HepG2 (cell line): ENCODE measurements around the gene FUT3. TPM values are rescaled to one million over a fixed set of nuclear protein-coding genes. Genes with fewer than 3 reads are reported as not detected.

Experiments
- ATAC-seq: fragments of 200-7000 bp; cut with Tn5 transposase; 3 replicates; pipeline ENCODE4 v1.9.1; 2020; ENCODE audit warnings: mild to moderate bottlenecking, moderate library complexity
- BruUV-seq: library from RNA; stranded (reverse); fragments of 400-500 nt; replicated peaks from 2 replicates; lab custom pipeline; 2021; lab: Mats Ljungman, UMichigan
- CTCF ChIA-PET: fragments of 300-600 bp; formaldehyde crosslinking; extraction: SDS; loops from one replicate; lab custom pipeline; 2021; ENCODE audit warnings: low total read pairs, inconsistent platforms, low intra/inter-chr PET ratio; lab: Yijun Ruan, JAX
- POLR2A ChIA-PET: fragments of 350-600 bp; sonication (Branson Sonifier 250); formaldehyde crosslinking; loops from one replicate; lab custom pipeline; 2020; ENCODE audit warnings: antibody characterized with exemption, inconsistent platforms; lab: Yijun Ruan, JAX
- DNase-seq: peaks from one replicate; pipeline ENCODE4 v3.0.0-alpha.2; 2015; ENCODE audit warnings: low spot score
- FAIRE-seq: peaks from 3 replicates; lab custom pipeline; 2011; peaks lifted over from hg19 to GRCh38; lab: Jason Lieb, UNC
- H2AFZ ChIP-seq: one replicate; pipeline ENCODE4 v1.6.1; 2011; ENCODE audit warnings: low read length, inconsistent platforms
- H3K27ac ChIP-seq: fragments of 300-600 bp; 3 replicates; pipeline ENCODE4 v1.8.0; 2011; ENCODE audit warnings: mixed run types, mild to moderate bottlenecking, mixed read lengths, low read length, inconsistent platforms; ENCODE audit not compliant: insufficient read depth; ENCODE audit errors: extremely low read length
- H3K27me3 ChIP-seq, 2 experiments: fragments of 200-600 bp in 1 of 2; 2 replicates in 1 of 2; 3 replicates in 1 of 2; pipeline versions ENCODE4 v1.6.0 to v1.8.0; 2011; ENCODE audit warnings: low read length in 2 of 2, mild to moderate bottlenecking in 2 of 2, moderate library complexity in 2 of 2, inconsistent platforms in 1 of 2; ENCODE audit not compliant: insufficient read depth in 2 of 2, control insufficient read depth in 1 of 2
- H3K36me3 ChIP-seq, 2 experiments: fragments of 200-600 bp in 1 of 2; replicated peaks in 1 of 2; 2 replicates in 1 of 2; 3 replicates in 1 of 2; pipeline versions ENCODE4 v1.5.1 to v1.8.0; 2011; ENCODE audit warnings: low read length in 2 of 2, inconsistent platforms in 1 of 2; ENCODE audit not compliant: insufficient read depth in 2 of 2, control insufficient read depth in 1 of 2
- H3K4me1 ChIP-seq: 2 replicates; pipeline ENCODE4 v1.5.1; 2012; ENCODE audit warnings: low read length, inconsistent platforms; ENCODE audit not compliant: insufficient read depth
- H3K4me2 ChIP-seq: 2 replicates; pipeline ENCODE4 v1.6.0; 2011; ENCODE audit warnings: low read depth, low read length, inconsistent platforms
- H3K4me3 ChIP-seq, 3 experiments: fragments of 200-600 bp in 1 of 3; sonication (generic), shearing (Covaris generic) in 1 of 3; replicated peaks in 1 of 3; 2 replicates each; pipeline ENCODE4 v1.5.1; 2011 to 2016; ENCODE audit warnings: low read length in 3 of 3, inconsistent platforms in 2 of 3, low read depth in 2 of 3, mild to moderate bottlenecking in 2 of 3, control low read depth in 1 of 3, mixed read lengths in 1 of 3; ENCODE audit not compliant: insufficient read depth in 1 of 3
- H3K79me2 ChIP-seq: one replicate; pipeline ENCODE4 v1.6.1; 2011; ENCODE audit warnings: low read length, inconsistent platforms; ENCODE audit not compliant: insufficient read depth
- H3K9ac ChIP-seq: 2 replicates; pipeline ENCODE4 v1.6.0; 2011; ENCODE audit warnings: mild to moderate bottlenecking, low read depth, low read length, inconsistent platforms; ENCODE audit not compliant: insufficient read depth
- H3K9me3 ChIP-seq: 2 replicates; pipeline ENCODE4 v1.5.1; 2012; ENCODE audit warnings: mild to moderate bottlenecking, low read length
- H4K20me1 ChIP-seq: 2 replicates; pipeline ENCODE4 v1.6.0; 2011; ENCODE audit warnings: inconsistent platforms, mild to moderate bottlenecking, low read length, moderate library complexity; ENCODE audit not compliant: insufficient read depth
- ATM ChIP-seq: fragments of 450-650 bp; IDR thresholded peaks from 2 replicates; pipeline ENCODE4 v1.7.1; 2017; ENCODE audit warnings: mild to moderate bottlenecking, borderline replicate concordance
- ETV6 ChIP-seq: sonication (generic); formaldehyde crosslinking; conservative IDR thresholded peaks from 2 replicates; pipeline ENCODE4 v1.4.0; 2020; ENCODE audit warnings: missing genetic modification reagents
- MIER3 ChIP-seq: IDR thresholded peaks from 2 replicates; pipeline ENCODE4 v1.6.1; 2016; ENCODE audit warnings: missing compliant biosample characterization, borderline replicate concordance
- MXD4 ChIP-seq: IDR thresholded peaks from 2 replicates; pipeline ENCODE4 v1.6.1; 2016; ENCODE audit warnings: mild to moderate bottlenecking, missing biosample characterization, missing genetic modification reagents
- ONECUT2 ChIP-seq: sonication (generic); formaldehyde crosslinking; IDR thresholded peaks from 2 replicates; pipeline ENCODE4 v1.4.0; 2020; ENCODE audit warnings: missing genetic modification reagents
- PRDM10 ChIP-seq: sonication (generic); formaldehyde crosslinking; IDR thresholded peaks from 2 replicates; pipeline ENCODE4 v1.4.0; 2020; ENCODE audit warnings: low read depth, missing genetic modification reagents
- RBM22 ChIP-seq: fragments of 200-400 bp; formaldehyde crosslinking; optimal IDR thresholded peaks from 2 replicates; pipeline ENCODE3; 2017; ENCODE audit warnings: mild to moderate bottlenecking, low read length, moderate library complexity
- SETDB1 ChIP-seq: sonication (generic); formaldehyde crosslinking; IDR thresholded peaks from 2 replicates; pipeline ENCODE4 v1.5.1; 2020; ENCODE audit warnings: missing genetic modification reagents, mild to moderate bottlenecking, borderline replicate concordance
- ZBTB2 ChIP-seq: sonication (generic); formaldehyde crosslinking; IDR thresholded peaks from 2 replicates; pipeline ENCODE4 v1.8.0; 2022; ENCODE audit warnings: low read depth, missing genetic modification reagents
- ZBTB33 ChIP-seq: sonication (generic); formaldehyde crosslinking; IDR thresholded peaks from 2 replicates; pipeline ENCODE4 v1.4.0; 2020; ENCODE audit warnings: missing genetic modification reagents
- ZFX ChIP-seq: sonication (generic); formaldehyde crosslinking; IDR thresholded peaks from 2 replicates; pipeline ENCODE4 v1.4.0; 2020; ENCODE audit warnings: mild to moderate bottlenecking, low read depth, missing genetic modification reagents, moderate library complexity
- ZMYM3 ChIP-seq: sonication (generic); formaldehyde crosslinking; IDR thresholded peaks from 2 replicates; pipeline ENCODE4 v1.5.1; 2020; ENCODE audit warnings: mild to moderate bottlenecking, missing genetic modification reagents
- ZNF20 ChIP-seq: sonication (generic); formaldehyde crosslinking; IDR thresholded peaks from 2 replicates; pipeline ENCODE4 v1.4.0; 2020; ENCODE audit warnings: mild to moderate bottlenecking, moderate library complexity, missing genetic modification reagents
- WGBS: methylation state at CpG from one replicate; pipeline ENCODE4 v1.1.6; 2017; ENCODE audit warnings: low lambda C conversion rate; 5-methylcytosine and 5-hydroxymethylcytosine counted together
- in situ Hi-C: cut with HindIII; loops from 2 replicates; pipeline ENCODE4 v1.10.0; 2017; ENCODE audit warnings: low pct_unique_long_range_greater_than_20kb; ENCODE audit not compliant: extremely low pct_ligation_motif_present
- intact Hi-C: fragments of 100-400 bp; cut with micrococcal nuclease; formaldehyde crosslinking; loops from one replicate; pipeline ENCODE4 v1.10.0; 2022; ENCODE audit not compliant: unreplicated experiment
- polyA plus RNA-seq, 8 experiments: library from polyadenylated mRNA; depleted of rRNA in 3 of 8; stranded (reverse) in 7 of 8; unstranded in 1 of 8; fragments of >200 nt; fragmentation: Illumina TruSeq in 4 of 8; extraction: Trizol in 4 of 8; gene quantifications; 2 replicates each; pipeline versions ENCODE4 v1.2.1 to v1.2.3, GENCODE V29; 2011 to 2016; ENCODE audit warnings: low read depth in 4 of 8, missing spikeins in 1 of 8, mixed read lengths in 1 of 8; ENCODE audit not compliant: insufficient read depth in 1 of 8
- total RNA-seq, 5 experiments: library from RNA; depleted of rRNA; stranded (reverse); fragments of >200 nt; fragmentation: Illumina TruSeq; extraction: Trizol; gene quantifications; 2 replicates each; pipeline ENCODE4 v1.2.3, GENCODE V29; 2016; ENCODE audit warnings: low read depth in 1 of 5

FUT3 gene
- total and polyA plus RNA-seq, 2 of the 13 experiments (the other 11 are each of a cell fraction or from before 2014, with no cell fraction given) = 0.53 to 1.1 TPM

- TF ChIP-seq ZFX (CRISPR knock-in tag) = 0 out of 2 replicates have a peak, but pooled peaks have one; percentile 18
- TF ChIP-seq RBM22 = no peak
- no peak for TF ChIP-seq MXD4 (CRISPR knock-in tag)
- TF ChIP-seq ATM = no peak
- no peak for TF ChIP-seq SETDB1
- TF ChIP-seq ZMYM3 (CRISPR knock-in tag) = peak; percentile 87
These were observed 21.5 kb downstream of the FUT3 start (continued) for GRCh38 chr19:5829567-5830310.

- CTCF ChIA-PET = interaction anchor here (2.5 kb wide), 1 partner anchor 24 kb away, joined by 19 read pairs; the partner anchor contains the start of gene NRTN
- Histone ChIP-seq H3K4me2 (peak overlapping the region; percentile 100), H4K20me1 (no peaks in the 10 kb centered on the region), H3K27ac (peak overlapping the region; percentile 89), H3K4me3 (peak overlapping the region; percentile 73 to 90 (median 83)), H3K4me1 (peaks cover 47% of the 10 kb centered on the region), H3K79me2 (peaks cover 12% of the 10 kb centered on the region), H2AFZ (no peak overlapping the region), H3K9ac (peak overlapping the region; percentile 97), H3K36me3 (peaks cover 0 to 5% of the 10 kb centered on the region in 2 experiments; a peak in 1 of 5 replicates), H3K9me3 (no peaks in the 10 kb centered on the region), H3K27me3 (no peaks in the 10 kb centered on the region; a peak in 1 of 5 replicates)
- in situ Hi-C loops = no loop called here
- intact Hi-C loops = loop anchor here (5.0 kb wide), 1 partner anchor 43 kb away; the partner anchor contains the start of gene FUT5
- POLR2A ChIA-PET = interaction anchor here (0.7 to 4.2 kb wide), 21 partner anchors 10 to 206 kb away, joined by 3 to 96 read pairs (median 11); partner anchors contain the start of genes CATSPERD, FUT5, FUT6 and LONP1
- FAIRE-seq (no peak), ATAC-seq (no peak), DNase-seq (no peak)
- BruUV-seq = TSS peak; percentile 98
- 81% methylated on average over 30 of the region's 47 CpGs for WGBS
- TF ChIP-seq ONECUT2 (CRISPR knock-in tag) = no peak
- no peak for TF ChIP-seq PRDM10 (CRISPR knock-in tag)
- TF ChIP-seq ZBTB2 (CRISPR knock-in tag) = no peak
- no peak for TF ChIP-seq ETV6
- 0 out of 2 replicates have a peak, but pooled peaks have one; percentile 27 for TF ChIP-seq ZBTB33 (CRISPR knock-in tag)
- no peak for TF ChIP-seq ZNF20 (CRISPR knock-in tag)
- TF ChIP-seq MIER3 (CRISPR knock-in tag) = no peak
These were observed 22.3 kb downstream of the FUT3 start for GRCh38 chr19:5828661-5829566.
